Measurements from ENCODE around the gene ATP8B2.

- TF ChIP-seq POLR2A (IDR thresholded peaks at IDR 0.05), result peak in 1 of 4 donors; percentile 34
- TF ChIP-seq CTCF (IDR thresholded peaks at IDR 0.05), result no peak
Observed at GRCh38 chr1:154342836-154343472, 17.6 kb downstream of the ATP8B2 start.

All from esophagus squamous epithelium (tissue), 4 donors.